ENCODE results near the gene EIF3J. TPM values are rescaled to one million over a fixed set of nuclear protein-coding genes. Genes with fewer than 3 reads are reported as not detected.
"Not testable (repeated sequence)": the region's sequence is repeated elsewhere in the genome, so short reads cannot be mapped to it uniquely, and the experiment has no call there.

The EIF3J gene
- total RNA-seq, 2 experiments from 2014 or later = 86.1 to 94.9 TPM

- Mint-ChIP-seq H3K4me3 (no peak overlapping the region), H3K4me1 (peaks cover 14% of the 10 kb centered on the region), H3K9me3 (no peaks in the 10 kb centered on the region), H3K27me3 (no peaks in the 10 kb centered on the region), H3K27ac (no peak overlapping the region), H3K36me3 (ENCODE audit: low read depth) (peaks cover 21% of the 10 kb centered on the region)
- ChIA-PET CTCF (no interaction called here), POLR2A (no interaction called here)
- DNase-seq = no peak
These were observed 6.9 kb upstream of the EIF3J start for GRCh38 chr15:44529864-44530604.

- Mint-ChIP-seq H3K4me3 (no peak overlapping the region), H3K9me3 (no peaks in the 10 kb centered on the region), H3K36me3 (ENCODE audit: low read depth) (peaks cover 21% of the 10 kb centered on the region), H3K27me3 (no peaks in the 10 kb centered on the region), H3K4me1 (peaks cover 16% of the 10 kb centered on the region), H3K27ac (peak overlapping the region; percentile 62)
- ChIA-PET POLR2A (no interaction called here), CTCF (no interaction called here)
- no peak for DNase-seq
These were observed 6.3 kb upstream of the EIF3J start for GRCh38 chr15:44530653-44531052.

GRCh38 chr15:44532275-44532674 lies 4.7 kb upstream of the EIF3J start:
- not testable (repeated sequence) for H3K27ac Mint-ChIP-seq, H3K9me3 Mint-ChIP-seq, DNase-seq, H3K27me3 Mint-ChIP-seq, H3K4me3 Mint-ChIP-seq
- ChIA-PET CTCF (interaction anchor here (0.6 to 2.0 kb wide), 5 partner anchors 9 to 482 kb away, joined by 3 to 9 read pairs (median 3); no protein-coding TSS in a partner anchor), POLR2A (interaction anchor here (0.6 kb wide), 1 partner anchor 21 kb away, joined by 3 read pairs; no protein-coding TSS in a partner anchor)
- Mint-ChIP-seq H3K36me3 (ENCODE audit: low read depth) (peaks cover 19% of the 10 kb centered on the region), H3K4me1 (peaks cover 21% of the 10 kb centered on the region)

GRCh38 chr15:44532689-44533088 lies 4.3 kb upstream of the EIF3J start:
- H3K4me3 Mint-ChIP-seq = no peak overlapping the region
- H3K4me1 Mint-ChIP-seq = peaks cover 21% of the 10 kb centered on the region
- H3K9me3 Mint-ChIP-seq = no peaks in the 10 kb centered on the region
- H3K36me3 Mint-ChIP-seq (ENCODE audit: low read depth) = peaks cover 20% of the 10 kb centered on the region
- ChIA-PET CTCF (interaction anchor here (0.6 to 2.0 kb wide), 7 partner anchors 9 to 483 kb away, joined by 3 to 9 read pairs (median 3); no protein-coding TSS in a partner anchor), POLR2A (no interaction called here)
- no peak for DNase-seq
- peak overlapping the region; percentile 74 for H3K27ac Mint-ChIP-seq
- H3K27me3 Mint-ChIP-seq = no peaks in the 10 kb centered on the region

GRCh38 chr15:44535092-44535491 lies 1.9 kb upstream of the EIF3J start:
- POLR2A ChIA-PET = no interaction called here
- peak overlapping the region; percentile 12 for H3K27ac Mint-ChIP-seq
- peak overlapping the region; percentile 88 for H3K4me3 Mint-ChIP-seq
- H3K9me3 Mint-ChIP-seq = no peaks in the 10 kb centered on the region
- peaks cover 28% of the 10 kb centered on the region for H3K4me1 Mint-ChIP-seq
- peaks cover 27% of the 10 kb centered on the region for H3K36me3 Mint-ChIP-seq (ENCODE audit: low read depth)
- CTCF ChIA-PET = interaction anchor here (0.6 to 0.7 kb wide), 2 partner anchors 11 kb away, joined by 3 read pairs; no protein-coding TSS in a partner anchor
- no peaks in the 10 kb centered on the region for H3K27me3 Mint-ChIP-seq
- DNase-seq = no peak

GRCh38 chr15:44535523-44536301 lies 1.2 kb upstream of the EIF3J start:
- Mint-ChIP-seq H3K4me3 (peak overlapping the region; percentile 88), H3K27me3 (no peaks in the 10 kb centered on the region), H3K4me1 (peaks cover 34% of the 10 kb centered on the region), H3K27ac (peak overlapping the region; percentile 94), H3K9me3 (no peaks in the 10 kb centered on the region), H3K36me3 (ENCODE audit: low read depth) (peaks cover 29% of the 10 kb centered on the region)
- ChIA-PET CTCF (interaction anchor here (0.6 to 0.7 kb wide), 2 partner anchors 10 to 12 kb away, joined by 3 read pairs; no protein-coding TSS in a partner anchor), POLR2A (no interaction called here)
- peak; percentile 38 for DNase-seq

GRCh38 chr15:44536302-44536961 lies 515 bp upstream of the EIF3J start:
- Mint-ChIP-seq H3K4me3 (peak overlapping the region; percentile 88), H3K27ac (peak overlapping the region; percentile 94), H3K4me1 (peaks cover 41% of the 10 kb centered on the region), H3K36me3 (ENCODE audit: low read depth) (peaks cover 35% of the 10 kb centered on the region), H3K27me3 (no peaks in the 10 kb centered on the region), H3K9me3 (no peaks in the 10 kb centered on the region)
- POLR2A ChIA-PET = interaction anchor here (0.9 to 1.6 kb wide), 3 partner anchors 10 to 201 kb away, joined by 3 to 4 read pairs (median 4); partner anchors contain the start of gene CTDSPL2
- CTCF ChIA-PET = interaction anchor here (1.0 to 2.3 kb wide), 3 partner anchors 9 to 42 kb away, joined by 3 to 9 read pairs (median 5); no protein-coding TSS in a partner anchor
- DNase-seq = no peak

GRCh38 chr15:44537735-44538240 lies 841 bp downstream of the EIF3J start:
- peak overlapping the region; percentile 88 for H3K4me3 Mint-ChIP-seq
- POLR2A ChIA-PET = interaction anchor here (0.9 to 1.6 kb wide), 2 partner anchors 110 to 176 kb away, joined by 3 to 4 read pairs; partner anchors contain the start of gene CTDSPL2
- H3K27me3 Mint-ChIP-seq = no peaks in the 10 kb centered on the region
- peak overlapping the region; percentile 94 for H3K27ac Mint-ChIP-seq
- H3K9me3 Mint-ChIP-seq = no peaks in the 10 kb centered on the region
- peak; percentile 26 for DNase-seq
- CTCF ChIA-PET = interaction anchor here (0.6 to 2.3 kb wide), 3 partner anchors 8 to 150 kb away, joined by 3 to 9 read pairs (median 5); no protein-coding TSS in a partner anchor
- H3K36me3 Mint-ChIP-seq (ENCODE audit: low read depth) = peaks cover 48% of the 10 kb centered on the region
- peaks cover 52% of the 10 kb centered on the region for H3K4me1 Mint-ChIP-seq

GRCh38 chr15:44541282-44541958 lies 4.5 kb downstream of the EIF3J start:
- H3K27ac Mint-ChIP-seq = peak overlapping the region; percentile 10
- H3K27me3 Mint-ChIP-seq = no peaks in the 10 kb centered on the region
- POLR2A ChIA-PET = no interaction called here
- DNase-seq = no peak
- no peak overlapping the region for H3K4me3 Mint-ChIP-seq
- peaks cover 53% of the 10 kb centered on the region for H3K4me1 Mint-ChIP-seq
- CTCF ChIA-PET = interaction anchor here (0.6 kb wide), 1 partner anchor 90 kb away, joined by 3 read pairs; no protein-coding TSS in a partner anchor
- H3K36me3 Mint-ChIP-seq (ENCODE audit: low read depth) = peaks cover 49% of the 10 kb centered on the region
- H3K9me3 Mint-ChIP-seq = no peaks in the 10 kb centered on the region

- CTCF ChIA-PET = interaction anchor here (1.2 to 1.8 kb wide), 2 partner anchors 10 to 36 kb away, joined by 5 to 6 read pairs; no protein-coding TSS in a partner anchor
- H3K36me3 Mint-ChIP-seq (ENCODE audit: low read depth) = peaks cover 54% of the 10 kb centered on the region
- no peak overlapping the region for H3K4me3 Mint-ChIP-seq
- H3K27me3 Mint-ChIP-seq = no peaks in the 10 kb centered on the region
- no peak for DNase-seq
- H3K27ac Mint-ChIP-seq = no peak overlapping the region
- H3K4me1 Mint-ChIP-seq = peaks cover 60% of the 10 kb centered on the region
- POLR2A ChIA-PET = interaction anchor here (0.7 kb wide), 1 partner anchor 13 kb away, joined by 3 read pairs; no protein-coding TSS in a partner anchor
- no peaks in the 10 kb centered on the region for H3K9me3 Mint-ChIP-seq
These were observed 5.6 kb downstream of the EIF3J start for GRCh38 chr15:44542596-44542995.

- DNase-seq, H3K9me3 Mint-ChIP-seq, H3K4me3 Mint-ChIP-seq, H3K27me3 Mint-ChIP-seq, POLR2A ChIA-PET: not testable (repeated sequence)
- H3K27ac Mint-ChIP-seq = peak overlapping the region; percentile 41
- H3K36me3 Mint-ChIP-seq (ENCODE audit: low read depth) = peaks cover 51% of the 10 kb centered on the region
- peaks cover 57% of the 10 kb centered on the region for H3K4me1 Mint-ChIP-seq
- CTCF ChIA-PET = interaction anchor here (0.6 to 0.9 kb wide), 2 partner anchors 108 to 118 kb away, joined by 3 read pairs; no protein-coding TSS in a partner anchor
These were observed 7.8 kb downstream of the EIF3J start for GRCh38 chr15:44544745-44545144.

Data from activated CD4-positive, alpha-beta T cell treated with anti-CD3 and anti-CD28 coated beads, Interleukin-2, amount 10 ng/mL, durations not matched to agents 7 days and 5 days (primary cell).